HEK293 (cell line): Measurements from ENCODE around the gene ATP7B.

Source experiments
- CTCF ChIP-seq: fragments of 450-650 bp; formaldehyde crosslinking; IDR thresholded peaks from 2 replicates; pipeline ENCODE4 v1.5.1; 2016; ENCODE audit warnings: missing biosample characterization, missing genetic modification characterization
- HOXA7 ChIP-seq: sonication (generic); formaldehyde crosslinking; IDR thresholded peaks from 2 replicates; pipeline ENCODE4 v1.8.1; 2022; ENCODE audit warnings: missing genetic modification reagents, borderline replicate concordance
- ZNF157 ChIP-seq: fragments of 450-650 bp; formaldehyde crosslinking; IDR thresholded peaks from 2 replicates; pipeline ENCODE4 v1.5.1; 2016; ENCODE audit warnings: missing biosample characterization, missing genetic modification characterization
- ZNF350 ChIP-seq: fragments of 450-650 bp; formaldehyde crosslinking; IDR thresholded peaks from 2 replicates; pipeline ENCODE4 v1.5.0; 2017; ENCODE audit warnings: missing biosample characterization, mild to moderate bottlenecking, missing genetic modification characterization
- ZNF629 ChIP-seq: fragments of 450-650 bp; formaldehyde crosslinking; IDR thresholded peaks from 2 replicates; pipeline ENCODE4 v1.5.1; 2017; ENCODE audit warnings: missing biosample characterization, missing genetic modification characterization

GRCh38 chr13:52051400-52051799 is 40.1 kb upstream of the ATP7B start:
- TF ChIP-seq CTCF (tag by site-specific recombination) (no peak), ZNF350 (tag by site-specific recombination) (no peak), HOXA7 (CRISPR knock-in tag) (no peak), ZNF629 (tag by site-specific recombination) (no peak), ZNF157 (tag by site-specific recombination) (no peak)
